ENCODE data around the gene ETNK2.
"Not testable (repeated sequence)": the region's sequence is repeated elsewhere in the genome, so short reads cannot be mapped to it uniquely, and the experiment has no call there.

The ETNK2 gene

DNA sequence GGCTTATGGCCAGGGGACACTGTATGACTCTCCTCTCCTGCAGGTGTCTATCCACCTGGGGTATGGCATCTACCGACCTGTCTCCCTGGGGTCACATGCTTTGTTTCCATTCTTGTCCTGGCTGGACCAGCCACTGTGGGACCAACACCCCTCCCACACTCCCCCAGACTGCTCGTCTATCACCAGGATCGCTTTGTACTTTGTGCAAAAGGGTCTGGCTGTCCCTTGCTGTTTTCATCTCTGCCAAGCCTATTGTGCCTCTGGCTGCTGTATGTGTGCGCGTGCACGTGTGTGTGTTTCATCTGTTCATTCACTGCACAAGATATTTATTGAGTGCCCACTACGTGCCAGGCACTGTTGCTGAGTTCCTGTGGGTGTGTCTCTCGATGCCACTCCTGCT lies 25.5 kb downstream of the ETNK2 start:
- no peak for DNase-seq (ENCODE audit: low spot score)

- no peak for DNase-seq (ENCODE audit: low spot score)
These were observed 26.0 kb downstream of the ETNK2 start for GRCh38 chr1:204125759-204126351.

- no peak for DNase-seq (ENCODE audit: low spot score)
These were observed 27.2 kb downstream of the ETNK2 start for GRCh38 chr1:204124639-204125038.

- DNase-seq (ENCODE audit: low spot score), result no peak
These were observed 28.5 kb downstream of the ETNK2 start for GRCh38 chr1:204123376-204123775.

DNA sequence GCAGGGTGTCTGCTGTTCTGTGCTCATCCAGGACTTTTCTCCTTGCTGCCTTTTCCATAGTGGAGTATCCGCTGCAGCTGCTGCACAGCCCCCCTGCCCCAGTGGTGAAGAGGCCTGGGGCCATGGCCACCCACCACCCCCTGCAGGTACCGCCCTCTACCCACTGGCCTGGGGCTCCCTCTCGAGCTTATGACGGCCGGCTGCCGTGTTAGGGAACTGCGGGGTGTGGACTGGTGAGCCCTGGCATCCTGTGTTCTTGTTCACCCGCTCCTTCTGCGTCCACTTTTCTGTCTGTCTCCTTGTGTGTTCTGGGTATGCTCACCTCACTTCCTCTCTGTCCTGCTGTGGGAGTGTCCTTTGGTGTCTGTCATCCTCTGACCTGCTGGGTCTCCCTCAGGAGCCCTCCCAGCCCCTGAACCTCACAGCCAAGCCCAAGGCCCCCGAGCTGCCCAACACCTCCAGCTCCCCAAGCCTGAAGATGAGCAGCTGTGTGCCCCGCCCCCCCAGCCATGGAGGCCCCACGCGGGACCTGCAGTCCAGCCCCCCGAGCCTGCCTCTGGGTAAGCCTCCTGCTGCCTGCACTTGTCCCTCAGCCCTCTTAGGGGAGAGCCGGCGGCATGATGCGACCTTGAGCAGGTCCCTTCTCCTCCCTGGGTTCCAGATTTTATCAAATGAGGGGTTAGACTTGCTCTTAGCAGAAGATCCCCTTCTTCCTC lies 29.8 kb downstream of the ETNK2 start:
- DNase-seq (ENCODE audit: low spot score), result no peak

DNA sequence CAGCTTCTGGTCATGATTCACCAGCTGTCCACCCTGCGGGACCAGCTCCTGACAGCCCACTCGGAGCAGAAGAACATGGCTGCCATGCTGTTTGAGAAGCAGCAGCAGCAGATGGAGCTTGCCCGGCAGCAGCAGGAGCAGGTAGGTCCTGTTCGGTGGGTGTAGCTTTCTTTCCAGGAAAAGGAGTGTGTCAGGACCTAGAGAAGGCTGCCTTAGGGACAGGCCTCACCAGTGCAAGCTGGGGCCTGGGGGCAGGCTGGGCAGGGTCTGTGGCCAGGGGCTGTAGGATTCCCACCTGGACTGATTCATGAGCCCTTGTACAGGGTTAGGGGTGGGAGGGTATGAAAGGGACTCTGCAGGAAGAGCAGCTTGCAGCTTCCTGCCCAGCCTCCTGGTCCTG lies 35.3 kb downstream of the ETNK2 start:
- no peak for DNase-seq (ENCODE audit: low spot score)

DNA sequence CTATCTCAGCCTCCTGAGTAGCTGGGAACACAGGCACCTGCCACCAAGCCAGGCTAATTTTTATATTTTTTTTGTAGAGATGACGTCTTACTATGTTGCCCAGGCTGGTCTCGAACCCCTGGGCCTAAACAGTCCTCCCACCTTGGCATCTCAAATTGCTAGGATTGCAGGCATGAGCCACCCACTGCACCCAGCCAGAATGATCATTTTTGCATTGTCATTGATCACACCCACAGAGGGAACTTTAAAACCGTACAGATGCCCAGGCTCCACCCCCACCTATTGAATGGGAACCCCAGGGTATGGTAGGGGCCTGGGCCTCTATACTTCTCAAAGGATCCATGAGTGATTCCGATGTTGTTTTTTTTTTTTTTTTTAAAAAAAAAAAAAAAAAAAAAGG lies 36.7 kb downstream of the ETNK2 start:
- DNase-seq (ENCODE audit: low spot score), result no peak

GRCh38 chr1:204114606-204115005 lies 37.2 kb downstream of the ETNK2 start:
- no peak for DNase-seq (ENCODE audit: low spot score)

DNA sequence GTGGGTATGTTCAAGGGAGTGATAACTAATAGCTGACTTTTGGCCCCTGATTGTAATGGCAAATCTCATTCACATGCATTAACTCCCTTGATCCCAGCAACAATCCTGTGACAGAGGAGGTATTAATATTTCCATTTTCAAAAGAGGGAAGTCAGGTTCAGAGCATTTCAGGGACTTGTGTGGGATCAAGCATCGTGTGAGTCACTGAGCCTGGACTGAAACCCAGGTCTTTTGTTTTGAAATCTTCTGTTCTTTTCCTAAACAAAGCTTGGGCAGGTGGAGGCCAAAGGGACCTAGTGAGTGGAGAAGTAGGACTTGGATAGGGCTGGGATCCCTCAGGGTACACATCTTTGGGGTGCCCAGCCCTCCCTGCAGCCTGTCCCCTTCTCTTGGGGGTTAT lies 37.9 kb downstream of the ETNK2 start:
- DNase-seq (ENCODE audit: low spot score), result no peak

GRCh38 chr1:204112876-204113730 lies 38.7 kb downstream of the ETNK2 start:
- no peak for DNase-seq (ENCODE audit: low spot score)

- DNase-seq (ENCODE audit: low spot score), result no peak
These were observed 40.8 kb downstream of the ETNK2 start for GRCh38 chr1:204110894-204111633.

DNA sequence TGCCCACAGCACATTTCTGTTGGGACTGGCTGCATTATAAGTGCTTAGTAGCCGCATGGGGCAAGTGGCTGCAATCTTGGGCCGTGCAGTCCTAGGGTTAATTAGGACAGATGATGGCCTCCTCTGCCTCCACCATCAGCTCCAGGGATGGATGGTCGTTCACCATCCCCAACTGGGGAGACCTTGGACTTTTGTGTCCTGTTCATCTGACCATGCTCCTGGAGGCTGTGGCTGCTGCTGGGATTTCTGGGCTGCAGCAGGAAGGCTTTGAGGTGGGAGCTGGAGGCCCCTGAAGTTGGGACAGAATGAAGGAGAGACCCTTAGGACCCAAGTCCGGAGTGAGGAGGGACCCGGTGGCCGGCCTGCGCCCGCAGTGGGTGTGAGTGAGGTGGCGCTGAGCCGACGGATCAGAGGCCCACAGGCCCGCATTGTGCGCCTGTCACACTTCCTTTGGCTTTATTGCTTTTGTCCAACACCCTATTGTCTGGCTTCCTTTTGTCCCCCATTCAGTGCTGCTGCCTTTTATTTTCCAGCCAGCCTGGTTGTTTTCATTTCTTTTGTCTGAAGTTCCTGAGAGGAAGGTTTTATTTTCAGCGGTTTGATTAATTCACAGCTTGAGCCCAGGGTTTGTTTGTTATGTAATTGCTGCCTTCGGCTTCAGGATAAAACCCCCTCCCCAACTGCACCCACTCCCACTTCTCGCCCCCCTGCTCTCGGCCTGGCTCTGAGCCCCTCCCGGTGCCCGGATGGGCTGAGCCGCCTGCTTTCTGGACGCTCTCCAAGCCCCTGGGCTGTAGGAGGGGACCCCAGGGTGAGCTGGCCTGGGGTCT lies 43.3 kb downstream of the ETNK2 start:
- DNase-seq (ENCODE audit: low spot score), result no peak

DNA sequence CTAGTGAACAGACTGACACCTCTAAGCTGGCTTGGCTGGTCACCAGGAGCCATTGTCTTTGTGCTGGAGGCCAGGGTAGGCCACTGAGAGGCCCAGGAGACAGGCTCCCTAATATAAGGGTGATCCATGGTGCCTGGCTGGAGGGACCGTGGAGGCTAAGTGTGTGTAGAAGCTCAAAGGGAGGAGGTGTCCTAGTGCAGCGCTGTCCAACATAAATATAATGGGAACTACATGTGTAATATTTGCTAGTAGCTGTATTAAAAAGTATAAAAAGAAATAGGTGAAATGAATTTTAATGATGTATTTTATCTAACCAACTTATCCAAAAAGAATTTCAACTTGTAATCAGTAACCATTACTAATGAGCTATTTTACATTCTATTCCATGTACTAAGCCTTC lies 44.0 kb downstream of the ETNK2 start:
- DNase-seq (ENCODE audit: low spot score), result no peak

DNA sequence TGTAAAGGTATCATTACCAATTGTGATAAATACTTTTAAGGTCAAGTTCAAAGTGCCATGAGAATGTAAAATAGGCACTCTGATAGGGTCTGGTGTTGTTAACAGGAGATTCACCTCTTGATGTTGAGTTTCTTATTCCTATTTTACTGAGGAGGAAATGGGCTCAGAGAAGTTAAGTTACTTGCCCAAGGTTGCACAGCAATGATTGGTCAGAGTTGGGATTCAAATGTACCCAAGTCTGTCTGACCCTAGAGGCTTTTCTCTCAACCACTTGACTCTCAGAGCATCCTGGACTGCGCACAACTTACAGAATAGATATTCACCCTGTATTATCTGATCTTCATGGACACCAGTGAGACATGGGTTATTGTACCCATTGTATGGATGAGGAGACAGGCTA lies 45.0 kb downstream of the ETNK2 start:
- no peak for DNase-seq (ENCODE audit: low spot score)

DNA sequence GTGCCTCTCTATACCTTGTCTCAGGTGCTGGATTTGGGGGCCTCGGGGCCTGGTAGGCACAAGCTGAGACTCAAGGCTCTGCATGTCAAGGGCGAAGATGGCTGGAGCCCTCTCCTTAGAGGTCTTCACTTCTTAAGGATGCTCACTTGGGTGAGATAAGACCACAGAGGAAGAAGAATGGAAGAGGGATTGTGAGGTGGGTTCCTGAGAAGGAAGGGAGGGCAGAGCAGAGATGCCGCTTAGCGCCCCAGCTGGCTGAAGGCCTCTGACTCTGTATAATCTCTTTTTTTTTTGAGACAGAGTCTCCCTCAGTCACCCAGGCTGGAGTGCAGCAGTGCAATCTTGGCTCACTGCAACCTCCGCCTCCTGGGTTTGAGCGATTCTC lies 46.7 kb downstream of the ETNK2 start:
- DNase-seq (ENCODE audit: low spot score), result no peak

GRCh38 chr1:204104331-204105130 lies 47.3 kb downstream of the ETNK2 start:
- peak; percentile 28 for DNase-seq (ENCODE audit: low spot score)

- DNase-seq (ENCODE audit: low spot score), result no peak
These were observed 48.5 kb downstream of the ETNK2 start for GRCh38 chr1:204103431-204103741.

GRCh38 chr1:204102739-204103430 lies 49.0 kb downstream of the ETNK2 start:
- DNase-seq (ENCODE audit: low spot score), result peak; percentile 26

DNA sequence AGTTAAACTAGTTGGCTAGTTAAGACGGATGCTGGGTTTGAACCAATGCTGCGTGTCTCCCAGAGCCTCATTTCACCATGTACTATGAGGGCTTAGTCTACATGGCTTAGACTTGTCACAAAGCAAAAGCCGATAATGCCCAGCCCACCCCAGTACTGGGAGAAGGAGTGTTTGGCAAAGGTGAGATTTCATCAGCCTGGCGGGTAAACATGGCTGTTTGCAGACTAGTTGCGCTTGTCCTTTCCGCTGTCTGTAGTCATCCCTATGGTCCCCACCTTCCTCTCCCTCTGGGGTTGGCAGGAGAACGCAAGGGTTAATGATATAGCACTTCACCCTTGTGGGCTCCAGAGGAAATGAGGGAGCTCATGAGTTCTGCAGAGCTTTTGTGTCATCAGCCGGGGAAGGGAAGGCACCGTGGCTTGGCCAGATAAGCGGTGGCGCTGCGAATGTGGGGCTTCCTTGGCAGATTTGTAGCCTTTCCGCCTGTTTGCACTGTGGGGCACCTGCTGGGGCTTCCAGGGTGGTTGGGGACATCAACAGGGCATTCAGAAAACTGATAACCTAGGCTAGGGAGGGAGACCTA lies 49.7 kb downstream of the ETNK2 start:
- DNase-seq (ENCODE audit: low spot score), result peak; percentile 11

DNA sequence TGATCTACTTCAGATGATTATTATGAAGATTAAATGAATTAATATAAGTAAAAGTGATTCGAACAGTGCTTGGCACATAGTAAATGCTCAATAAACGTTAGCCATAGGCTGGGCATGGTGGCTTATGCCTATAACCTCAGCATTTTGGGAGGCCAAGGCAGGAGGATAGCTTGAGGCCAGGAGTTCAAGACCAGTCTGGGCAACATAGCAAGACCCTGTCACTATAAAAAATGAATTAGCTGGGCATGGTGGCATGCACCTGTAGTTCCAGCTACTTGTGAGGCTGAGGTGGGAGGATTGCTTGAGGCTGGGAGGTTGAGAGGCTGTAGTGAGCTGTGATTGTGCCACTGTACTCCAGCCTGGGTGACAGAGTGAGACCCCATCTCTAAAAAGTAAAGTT lies 52.1 kb downstream of the ETNK2 start:
- DNase-seq (ENCODE audit: low spot score), result not testable (repeated sequence)
